Sigmoid colon (tissue), 3 donors: ENCODE data around the gene PLPPR3.

Experiments
- POLR2A ChIP-seq, 2 donors: fragments of 450-650 bp; IDR thresholded peaks; one replicate each; pipeline ENCODE4 v1.6.1; 2016; ENCODE audit warnings: antibody characterized with exemption in 2 of 2, mild to moderate bottlenecking in 2 of 2, moderate library complexity in 2 of 2
- TF ChIP-seq, protein P1 (sequence below), 4 experiments: fragments of 450-650 bp in 3 of 4; fragments of 200-600 bp in 1 of 4; IDR thresholded peaks; one replicate each; pipeline ENCODE4 v1.5.1; 2016 to 2019; ENCODE audit warnings: antibody characterized with exemption in 4 of 4, mild to moderate bottlenecking in 3 of 4, moderate library complexity in 2 of 4

DNA sequence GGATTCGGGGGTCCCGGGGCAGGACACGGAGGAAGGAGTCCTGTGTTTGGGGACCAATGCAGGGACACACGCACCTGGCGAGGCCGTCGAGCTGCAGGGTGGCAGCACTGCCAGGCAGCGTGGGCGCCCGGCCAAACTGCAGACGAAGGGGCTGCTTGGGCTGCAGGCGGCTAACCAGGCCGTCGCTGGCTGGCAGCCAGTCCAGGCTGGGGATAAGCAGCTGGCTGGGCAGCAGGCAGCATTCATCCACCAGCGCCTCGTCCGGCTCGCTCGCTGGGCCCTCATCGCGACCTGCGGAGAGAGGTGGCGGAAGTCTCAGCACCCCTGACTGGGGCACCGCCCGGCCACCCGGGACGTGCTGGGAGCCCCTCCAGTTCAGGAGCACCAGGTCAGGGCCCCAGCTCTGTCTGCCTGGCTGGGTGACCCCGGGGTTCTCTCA, 49.2 kb upstream of the PLPPR3 start:
- TF ChIP-seq, protein P1, sequence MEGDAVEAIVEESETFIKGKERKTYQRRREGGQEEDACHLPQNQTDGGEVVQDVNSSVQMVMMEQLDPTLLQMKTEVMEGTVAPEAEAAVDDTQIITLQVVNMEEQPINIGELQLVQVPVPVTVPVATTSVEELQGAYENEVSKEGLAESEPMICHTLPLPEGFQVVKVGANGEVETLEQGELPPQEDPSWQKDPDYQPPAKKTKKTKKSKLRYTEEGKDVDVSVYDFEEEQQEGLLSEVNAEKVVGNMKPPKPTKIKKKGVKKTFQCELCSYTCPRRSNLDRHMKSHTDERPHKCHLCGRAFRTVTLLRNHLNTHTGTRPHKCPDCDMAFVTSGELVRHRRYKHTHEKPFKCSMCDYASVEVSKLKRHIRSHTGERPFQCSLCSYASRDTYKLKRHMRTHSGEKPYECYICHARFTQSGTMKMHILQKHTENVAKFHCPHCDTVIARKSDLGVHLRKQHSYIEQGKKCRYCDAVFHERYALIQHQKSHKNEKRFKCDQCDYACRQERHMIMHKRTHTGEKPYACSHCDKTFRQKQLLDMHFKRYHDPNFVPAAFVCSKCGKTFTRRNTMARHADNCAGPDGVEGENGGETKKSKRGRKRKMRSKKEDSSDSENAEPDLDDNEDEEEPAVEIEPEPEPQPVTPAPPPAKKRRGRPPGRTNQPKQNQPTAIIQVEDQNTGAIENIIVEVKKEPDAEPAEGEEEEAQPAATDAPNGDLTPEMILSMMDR (IDR thresholded peaks at IDR 0.05), result no peak
- no peak for TF ChIP-seq POLR2A (IDR thresholded peaks at IDR 0.05)
